ENCODE results near the gene FER. TPM values are rescaled to one million over a fixed set of nuclear protein-coding genes. Genes with fewer than 3 reads are reported as not detected.

FER gene
- total and polyA plus RNA-seq, 2 experiments from 2014 or later: 10.6 to 29.4 TPM

DNA sequence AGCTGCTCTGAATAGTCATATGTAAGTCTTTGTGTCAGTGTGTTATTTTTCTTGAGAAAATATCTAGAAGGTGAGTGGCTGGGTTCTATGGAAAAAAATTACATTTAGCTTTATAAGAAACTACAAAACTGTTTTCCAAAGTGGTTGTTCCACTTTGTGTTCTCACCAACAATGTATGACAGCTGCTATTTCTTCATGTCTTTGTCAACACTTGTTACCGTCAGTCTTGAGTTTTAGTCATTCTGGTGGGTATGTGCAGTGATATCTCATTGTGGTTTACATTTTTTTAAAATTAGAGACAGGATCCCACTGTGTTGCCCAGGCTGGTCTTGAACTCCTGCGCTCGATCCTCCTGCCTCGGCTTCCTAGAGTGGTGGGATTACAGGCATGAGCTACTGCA, 415.6 kb downstream of the FER start:
- Histone ChIP-seq H3K9me3 (ENCODE audit: low read depth) (no peaks in the 10 kb centered on the region), H3K27me3 (no peaks in the 10 kb centered on the region), H4K20me1 (ENCODE audit: insufficient read depth, poor library complexity, severe bottlenecking) (no peaks in the 10 kb centered on the region), H3K4me3 (no peak overlapping the region), H2AFZ (no peak overlapping the region), H3K27ac (no peak overlapping the region), H3K9me2 (replicated peaks; ENCODE audit: insufficient read depth) (no peaks in the 10 kb centered on the region), H3K4me2 (no peak overlapping the region), H3K36me3 (replicated peaks; ENCODE audit: insufficient read depth, low read depth) (no peaks in the 10 kb centered on the region), H3K4me1 (ENCODE audit: insufficient read depth) (no peaks in the 10 kb centered on the region), H3K79me2 (no peaks in the 10 kb centered on the region)
- DNase-seq (ENCODE audit: low spot score): no peak
- TF ChIP-seq EZH2 (IDR thresholded peaks at IDR 0.05; ENCODE audit: borderline replicate concordance) (no peak), EZH2phosphoT487 (IDR thresholded peaks at IDR 0.05; ENCODE audit: low read depth, severe bottlenecking, unreplicated experiment) (no peak)
- TF ChIP-seq, protein P1, sequence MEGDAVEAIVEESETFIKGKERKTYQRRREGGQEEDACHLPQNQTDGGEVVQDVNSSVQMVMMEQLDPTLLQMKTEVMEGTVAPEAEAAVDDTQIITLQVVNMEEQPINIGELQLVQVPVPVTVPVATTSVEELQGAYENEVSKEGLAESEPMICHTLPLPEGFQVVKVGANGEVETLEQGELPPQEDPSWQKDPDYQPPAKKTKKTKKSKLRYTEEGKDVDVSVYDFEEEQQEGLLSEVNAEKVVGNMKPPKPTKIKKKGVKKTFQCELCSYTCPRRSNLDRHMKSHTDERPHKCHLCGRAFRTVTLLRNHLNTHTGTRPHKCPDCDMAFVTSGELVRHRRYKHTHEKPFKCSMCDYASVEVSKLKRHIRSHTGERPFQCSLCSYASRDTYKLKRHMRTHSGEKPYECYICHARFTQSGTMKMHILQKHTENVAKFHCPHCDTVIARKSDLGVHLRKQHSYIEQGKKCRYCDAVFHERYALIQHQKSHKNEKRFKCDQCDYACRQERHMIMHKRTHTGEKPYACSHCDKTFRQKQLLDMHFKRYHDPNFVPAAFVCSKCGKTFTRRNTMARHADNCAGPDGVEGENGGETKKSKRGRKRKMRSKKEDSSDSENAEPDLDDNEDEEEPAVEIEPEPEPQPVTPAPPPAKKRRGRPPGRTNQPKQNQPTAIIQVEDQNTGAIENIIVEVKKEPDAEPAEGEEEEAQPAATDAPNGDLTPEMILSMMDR (IDR thresholded peaks at IDR 0.05; ENCODE audit: poor library complexity): no peak
- WGBS (ENCODE audit: low lambda C conversion rate, missing lambda C conversion rate): 100% methylated on average over 4 of the region's 4 CpGs

DNA sequence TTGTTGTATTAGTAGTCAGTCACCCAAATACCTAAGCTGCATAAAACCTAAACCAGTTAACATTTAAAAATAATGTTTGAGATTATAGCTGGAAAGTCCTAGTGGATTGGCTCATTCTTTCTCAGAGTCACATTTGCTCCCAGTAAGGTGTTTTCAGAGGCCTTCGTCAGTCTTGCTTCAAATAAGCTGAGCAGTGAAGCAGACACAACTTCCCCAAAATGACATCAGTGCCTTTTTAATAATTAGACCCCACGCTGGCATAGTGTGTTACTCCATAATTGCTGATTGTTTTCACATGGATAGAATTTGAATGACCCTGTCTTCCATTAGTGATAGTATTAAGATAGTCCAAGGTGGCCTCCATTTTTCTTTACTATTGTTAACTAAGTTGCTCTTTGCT, 416.3 kb downstream of the FER start:
- no peaks in the 10 kb centered on the region for H3K9me3 ChIP-seq (ENCODE audit: low read depth)
- DNase-seq (ENCODE audit: low spot score): no peak
- no peak overlapping the region for H3K4me2 ChIP-seq
- no peaks in the 10 kb centered on the region for H4K20me1 ChIP-seq (ENCODE audit: insufficient read depth, poor library complexity, severe bottlenecking)
- no peaks in the 10 kb centered on the region for H3K9me2 ChIP-seq (replicated peaks; ENCODE audit: insufficient read depth)
- no peaks in the 10 kb centered on the region for H3K36me3 ChIP-seq (replicated peaks; ENCODE audit: insufficient read depth, low read depth)
- no peaks in the 10 kb centered on the region for H3K79me2 ChIP-seq
- no peak overlapping the region for H2AFZ ChIP-seq
- no peak overlapping the region for H3K27ac ChIP-seq
- no peak overlapping the region for H3K4me3 ChIP-seq
- 96% methylated on average over 2 of the region's 2 CpGs for WGBS (ENCODE audit: low lambda C conversion rate, missing lambda C conversion rate)
- H3K4me1 ChIP-seq (ENCODE audit: insufficient read depth): no peaks in the 10 kb centered on the region
- no peaks in the 10 kb centered on the region for H3K27me3 ChIP-seq
- TF ChIP-seq EZH2phosphoT487 (IDR thresholded peaks at IDR 0.05; ENCODE audit: low read depth, severe bottlenecking, unreplicated experiment) (no peak), EZH2 (IDR thresholded peaks at IDR 0.05; ENCODE audit: borderline replicate concordance) (no peak)
- TF ChIP-seq, protein P1 (IDR thresholded peaks at IDR 0.05; ENCODE audit: poor library complexity): no peak

DNA sequence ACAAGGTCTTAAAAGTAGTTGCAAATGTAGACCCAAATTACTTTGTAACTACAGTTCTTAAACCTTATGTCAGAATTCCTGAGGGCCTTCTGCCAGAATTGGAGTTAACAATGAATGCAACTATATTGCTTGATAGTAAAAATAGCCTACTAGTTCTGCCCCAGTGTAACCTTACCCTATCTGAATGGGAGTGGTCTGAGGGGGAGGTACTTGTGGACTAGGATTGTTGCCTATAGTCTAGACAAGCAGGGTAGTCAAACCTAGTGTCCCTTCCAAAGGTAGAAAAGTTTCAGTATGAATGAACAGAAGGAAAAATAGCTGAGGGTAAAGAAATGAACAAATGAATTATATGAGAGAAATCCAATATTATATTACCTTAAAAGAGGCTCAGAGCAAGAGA, 419.9 kb downstream of the FER start:
- H2AFZ ChIP-seq: no peak overlapping the region
- no peak for DNase-seq (ENCODE audit: low spot score)
- H3K4me3 ChIP-seq: no peak overlapping the region
- no peaks in the 10 kb centered on the region for H3K36me3 ChIP-seq (replicated peaks; ENCODE audit: insufficient read depth, low read depth)
- H3K79me2 ChIP-seq: no peaks in the 10 kb centered on the region
- H3K27ac ChIP-seq: no peak overlapping the region
- TF ChIP-seq, protein P1 (IDR thresholded peaks at IDR 0.05; ENCODE audit: poor library complexity): no peak
- no peak for TF ChIP-seq EZH2phosphoT487 (IDR thresholded peaks at IDR 0.05; ENCODE audit: low read depth, severe bottlenecking, unreplicated experiment)
- no peak for TF ChIP-seq EZH2 (IDR thresholded peaks at IDR 0.05; ENCODE audit: borderline replicate concordance)
- H3K9me3 ChIP-seq (ENCODE audit: low read depth): no peaks in the 10 kb centered on the region
- H3K27me3 ChIP-seq: no peaks in the 10 kb centered on the region
- H4K20me1 ChIP-seq (ENCODE audit: insufficient read depth, poor library complexity, severe bottlenecking): no peaks in the 10 kb centered on the region
- no peaks in the 10 kb centered on the region for H3K4me1 ChIP-seq (ENCODE audit: insufficient read depth)
- H3K9me2 ChIP-seq (replicated peaks; ENCODE audit: insufficient read depth): no peaks in the 10 kb centered on the region
- H3K4me2 ChIP-seq: no peak overlapping the region

DNA sequence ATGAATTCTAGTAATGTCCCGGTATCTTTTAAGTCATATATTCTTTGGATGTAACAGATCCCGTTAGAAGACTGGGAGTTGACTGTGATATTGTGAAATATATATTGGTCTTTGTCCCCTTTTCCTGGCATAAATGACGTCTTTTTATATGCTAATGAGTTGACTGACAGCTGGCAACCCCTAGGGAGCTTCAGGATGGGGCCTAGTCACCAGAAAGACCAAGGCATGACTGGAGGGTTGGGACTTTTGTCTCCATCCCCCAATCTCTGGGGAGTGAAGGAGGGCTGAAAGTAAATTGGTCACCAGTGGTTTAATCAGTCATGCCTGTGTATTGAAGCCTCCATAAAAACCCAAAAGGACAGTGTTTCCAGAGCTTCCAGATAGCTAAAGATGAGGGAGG, 420.5 kb downstream of the FER start:
- no peak for TF ChIP-seq EZH2phosphoT487 (IDR thresholded peaks at IDR 0.05; ENCODE audit: low read depth, severe bottlenecking, unreplicated experiment)
- TF ChIP-seq, protein P1 (IDR thresholded peaks at IDR 0.05; ENCODE audit: poor library complexity): no peak
- TF ChIP-seq EZH2 (IDR thresholded peaks at IDR 0.05; ENCODE audit: borderline replicate concordance): no peak
- no peak for DNase-seq (ENCODE audit: low spot score)

More for the DNA sequence above, 420.5 kb downstream of the FER start:
- 85% methylated on average over 3 of the region's 3 CpGs for WGBS (ENCODE audit: low lambda C conversion rate, missing lambda C conversion rate)
- H3K4me1 ChIP-seq (ENCODE audit: insufficient read depth): no peaks in the 10 kb centered on the region
- no peaks in the 10 kb centered on the region for H3K27me3 ChIP-seq
- no peaks in the 10 kb centered on the region for H3K9me2 ChIP-seq (replicated peaks; ENCODE audit: insufficient read depth)
- H3K4me2 ChIP-seq: no peak overlapping the region
- H4K20me1 ChIP-seq (ENCODE audit: insufficient read depth, poor library complexity, severe bottlenecking): no peaks in the 10 kb centered on the region
- H3K27ac ChIP-seq: no peak overlapping the region
- H3K36me3 ChIP-seq (replicated peaks; ENCODE audit: insufficient read depth, low read depth): no peaks in the 10 kb centered on the region
- no peaks in the 10 kb centered on the region for H3K9me3 ChIP-seq (ENCODE audit: low read depth)
- H2AFZ ChIP-seq: no peak overlapping the region
- H3K4me3 ChIP-seq: no peak overlapping the region
- no peaks in the 10 kb centered on the region for H3K79me2 ChIP-seq
